ENCODE measurements around the gene CRABP2.

GRCh38 chr1:156700736-156701531, 4.4 kb downstream of the CRABP2 start:
- no peak for TF ChIP-seq CTCF (conservative IDR thresholded peaks at IDR 0.05; ENCODE audit: low read depth, low read length)
- TF ChIP-seq EZH2 (IDR thresholded peaks at IDR 0.05; ENCODE audit: borderline replicate concordance, low read depth, low read length, poor library complexity, severe bottlenecking): no peak

All from A673 (cell line).